ENCODE results near the gene PRKCA.

- TF ChIP-seq, protein P1, sequence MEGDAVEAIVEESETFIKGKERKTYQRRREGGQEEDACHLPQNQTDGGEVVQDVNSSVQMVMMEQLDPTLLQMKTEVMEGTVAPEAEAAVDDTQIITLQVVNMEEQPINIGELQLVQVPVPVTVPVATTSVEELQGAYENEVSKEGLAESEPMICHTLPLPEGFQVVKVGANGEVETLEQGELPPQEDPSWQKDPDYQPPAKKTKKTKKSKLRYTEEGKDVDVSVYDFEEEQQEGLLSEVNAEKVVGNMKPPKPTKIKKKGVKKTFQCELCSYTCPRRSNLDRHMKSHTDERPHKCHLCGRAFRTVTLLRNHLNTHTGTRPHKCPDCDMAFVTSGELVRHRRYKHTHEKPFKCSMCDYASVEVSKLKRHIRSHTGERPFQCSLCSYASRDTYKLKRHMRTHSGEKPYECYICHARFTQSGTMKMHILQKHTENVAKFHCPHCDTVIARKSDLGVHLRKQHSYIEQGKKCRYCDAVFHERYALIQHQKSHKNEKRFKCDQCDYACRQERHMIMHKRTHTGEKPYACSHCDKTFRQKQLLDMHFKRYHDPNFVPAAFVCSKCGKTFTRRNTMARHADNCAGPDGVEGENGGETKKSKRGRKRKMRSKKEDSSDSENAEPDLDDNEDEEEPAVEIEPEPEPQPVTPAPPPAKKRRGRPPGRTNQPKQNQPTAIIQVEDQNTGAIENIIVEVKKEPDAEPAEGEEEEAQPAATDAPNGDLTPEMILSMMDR (IDR thresholded peaks at IDR 0.05): no peak
- no peak for TF ChIP-seq POLR2A (IDR thresholded peaks at IDR 0.05)
- TF ChIP-seq POLR2AphosphoS5 (IDR thresholded peaks at IDR 0.05): no peak
Observed at GRCh38 chr17:66789961-66790437, 487.6 kb downstream of the PRKCA start.

Measured in prostate gland (tissue), 2 donors.